Measurements from ENCODE around the gene FOCAD. TPM values are rescaled to one million over a fixed set of nuclear protein-coding genes. Genes with fewer than 3 reads are reported as not detected.

FOCAD gene
- 61.1 and 82.9 TPM in 2 replicates for total RNA-seq

GRCh38 chr9:20684035-20684874, at the start of gene FOCAD:
FOCAD (plus strand) TSS chr9:20684259; CDS start chr9:20715354, 31,095 bp downstream.

GRCh38 chr9:21031091-21031807, 347.2 kb downstream of the FOCAD start, which contains the start of gene HACD4:
HACD4 (minus strand) TSS chr9:21031640; CDS start chr9:21031590, 50 bp downstream.

Small RNA genes lying within 50 kb of the gene (small RNA-seq; reads per million reads assigned to genes)
- gene MIR491 (6.3 reads per million, percentile 94 among the genes with 10 or more reads in this experiment), gene SNORA30B (0.50 reads per million, percentile 31 among the genes with 10 or more reads in this experiment)

Other genes with a start within 250 kb of the FOCAD start
- gene MLLT3, start 61.8 kb upstream of the FOCAD start, total RNA-seq: 5.1 and 6.9 TPM in 2 replicates

All from vein endothelial cell (primary cell).